PFSK-1 (cell line): Measurements from ENCODE around the gene STK10.

Experiments
- POLR2AphosphoS5 ChIP-seq: IDR thresholded peaks from 2 replicates; pipeline ENCODE4 v1.6.1; 2012; ENCODE audit warnings: low read depth, mild to moderate bottlenecking, control low read depth, low read length, moderate library complexity
- REST ChIP-seq, 2 experiments: IDR thresholded peaks; 2 replicates each; pipeline versions ENCODE4 v1.6.1 to v1.8.0; 2011 to 2012; ENCODE audit warnings: low read depth in 2 of 2, low read length in 2 of 2, control low read depth in 1 of 2, inconsistent platforms in 1 of 2, mild to moderate bottlenecking in 1 of 2, moderate library complexity in 1 of 2; ENCODE audit not compliant: insufficient read depth in 1 of 2
- TAF1 ChIP-seq: IDR thresholded peaks from 2 replicates; pipeline ENCODE4 v1.6.1; 2012; ENCODE audit warnings: low read length, control low read depth, borderline replicate concordance; ENCODE audit not compliant: insufficient read depth

GRCh38 chr5:172142709-172143215, 45.3 kb downstream of the STK10 start:
- TF ChIP-seq POLR2AphosphoS5 (no peak), TAF1 (no peak), REST (IDR thresholded peaks at IDR 0.05; ENCODE audit: insufficient read depth in 1 of 2, low read depth in 2 of 2, low read length in 2 of 2) (no peak)
